H1 (cell line): ENCODE measurements around the gene MAGI2. TPM values are rescaled to one million over a fixed set of nuclear protein-coding genes. Genes with fewer than 3 reads are reported as not detected.

Experiments
- CTCF ChIA-PET: fragments of 300-600 bp; sonication (Branson Sonifier 250); formaldehyde crosslinking; loops from one replicate; lab custom pipeline; 2021; ENCODE audit not compliant: partially characterized antibody; lab: Charles Lee
- POLR2A ChIA-PET: fragments of 300-600 bp; sonication (Branson Sonifier 250); formaldehyde crosslinking; loops from one replicate; lab custom pipeline; 2021; ENCODE audit warnings: inconsistent platforms; ENCODE audit not compliant: partially characterized antibody; lab: Charles Lee
- DNase-seq, 2 experiments: peaks; one replicate each; pipeline versions ENCODE4 v3.0.0 to v3.0.0-alpha.2; 2010 to 2022; ENCODE audit warnings: low spot score in 2 of 2, low read depth in 1 of 2, mixed read lengths in 1 of 2
- FAIRE-seq: peaks from 2 replicates; lab custom pipeline; 2011; peaks lifted over from hg19 to GRCh38; lab: Jason Lieb, UNC
- H2AFZ ChIP-seq: 2 replicates; pipeline ENCODE4 v1.8.1; 2012; ENCODE audit warnings: low read length, inconsistent platforms
- H2AK5ac ChIP-seq: 2 replicates; pipeline ENCODE4 v1.6.1; 2013; ENCODE audit warnings: low read depth, low read length
- H2BK120ac ChIP-seq: replicated peaks from 2 replicates; pipeline ENCODE3; 2013; ENCODE audit warnings: low read depth, low read length, inconsistent platforms
- H2BK12ac ChIP-seq: 2 replicates; pipeline ENCODE4 v1.6.1; 2013; ENCODE audit warnings: low read depth, low read length
- H2BK15ac ChIP-seq: 2 replicates; pipeline ENCODE4 v1.6.1; 2013; ENCODE audit warnings: low read length
- H2BK20ac ChIP-seq: 2 replicates; pipeline ENCODE4 v1.6.1; 2013; ENCODE audit warnings: low read length
- H2BK5ac ChIP-seq: 2 replicates; pipeline ENCODE4 v1.6.1; 2013; ENCODE audit warnings: low read depth, low read length
- H3K14ac ChIP-seq: 2 replicates; pipeline ENCODE4 v1.6.1; 2013; ENCODE audit warnings: inconsistent platforms; ENCODE audit not compliant: insufficient read length
- H3K18ac ChIP-seq: 2 replicates; pipeline ENCODE4 v1.6.1; 2013; ENCODE audit warnings: low read length; ENCODE audit errors: extremely low read depth
- H3K23ac ChIP-seq: 2 replicates; pipeline ENCODE4 v1.6.1; 2013; ENCODE audit warnings: inconsistent platforms; ENCODE audit not compliant: insufficient read length
- H3K23me2 ChIP-seq: 2 replicates; pipeline ENCODE4 v1.6.1; 2013; ENCODE audit warnings: low read depth, low read length
- H3K27ac ChIP-seq: 2 replicates; pipeline ENCODE4 v1.6.1; 2011; ENCODE audit warnings: low read depth, low read length, inconsistent platforms
- H3K27me3 ChIP-seq, 4 experiments: replicated peaks in 1 of 4; 1 replicate in 1 of 4; 2 replicates in 3 of 4; pipeline versions ENCODE4 v1.6.1 to v1.8.1; 2011 to 2013; ENCODE audit warnings: low read length in 3 of 4, mild to moderate bottlenecking in 3 of 4, inconsistent platforms in 2 of 4, mixed read lengths in 2 of 4, moderate library complexity in 1 of 4; ENCODE audit not compliant: control insufficient read depth in 3 of 4, insufficient read depth in 3 of 4; ENCODE audit errors: extremely low read depth in 1 of 4
- H3K36me3 ChIP-seq, 4 experiments: 2 replicates each; pipeline versions ENCODE4 v1.6.1 to v1.8.1; 2011 to 2013; ENCODE audit warnings: mild to moderate bottlenecking in 4 of 4, low read length in 3 of 4, moderate library complexity in 2 of 4, control low read depth in 1 of 4, inconsistent platforms in 1 of 4; ENCODE audit not compliant: insufficient read depth in 4 of 4, control insufficient read depth in 2 of 4
- H3K4ac ChIP-seq: replicated peaks from 2 replicates; pipeline ENCODE3; 2013; ENCODE audit warnings: low read length, low read depth, mixed read lengths, inconsistent platforms; ENCODE audit not compliant: insufficient read length
- H3K4me1 ChIP-seq, 4 experiments: replicated peaks in 1 of 4; 1 replicate in 1 of 4; 2 replicates in 3 of 4; pipeline versions ENCODE4 v1.6.1 to v1.8.1; 2011 to 2013; ENCODE audit warnings: low read length in 3 of 4, inconsistent platforms in 2 of 4, mixed read lengths in 1 of 4; ENCODE audit not compliant: insufficient read depth in 4 of 4, control insufficient read depth in 3 of 4
- H3K4me2 ChIP-seq, 2 experiments: 2 replicates each; pipeline versions ENCODE4 v1.6.1 to v1.8.1; 2011 to 2013; ENCODE audit warnings: low read depth in 2 of 2, low read length in 2 of 2, control low read depth in 1 of 2, inconsistent platforms in 1 of 2, mild to moderate bottlenecking in 1 of 2; ENCODE audit not compliant: insufficient read depth in 1 of 2
- H3K4me3 ChIP-seq, 4 experiments: fragments of 200-600, 300-600 bp in 1 of 4; sonication (generic), shearing (Covaris generic), sonication (Bioruptor Twin) in 1 of 4; 2 replicates each; pipeline versions ENCODE4 v1.5.1 to v1.8.1; 2011 to 2016; ENCODE audit warnings: low read length in 4 of 4, low read depth in 3 of 4, control low read depth in 2 of 4, inconsistent platforms in 2 of 4, mild to moderate bottlenecking in 2 of 4, mixed read lengths in 1 of 4, moderate library complexity in 1 of 4; ENCODE audit not compliant: insufficient read depth in 2 of 4; ENCODE audit errors: extremely low read depth in 1 of 4
- H3K56ac ChIP-seq: replicated peaks from 2 replicates; pipeline ENCODE3; 2013; ENCODE audit warnings: low read depth, mild to moderate bottlenecking, mixed read lengths, low read length, inconsistent platforms; ENCODE audit not compliant: insufficient read length
- H3K79me1 ChIP-seq: 2 replicates; pipeline ENCODE4 v1.6.1; 2013; ENCODE audit warnings: low read depth, low read length, control low read depth
- H3K79me2 ChIP-seq, 2 experiments: 2 replicates each; pipeline versions ENCODE4 v1.6.1 to v1.8.1; 2012 to 2013; ENCODE audit warnings: low read length in 2 of 2, mild to moderate bottlenecking in 2 of 2, inconsistent platforms in 1 of 2; ENCODE audit not compliant: insufficient read depth in 2 of 2, control insufficient read depth in 1 of 2
- H3K9ac ChIP-seq, 4 experiments: replicated peaks in 1 of 4; 1 replicate in 1 of 4; 2 replicates in 3 of 4; pipeline versions ENCODE4 v1.6.1 to v1.8.1; 2011 to 2013; ENCODE audit warnings: low read depth in 3 of 4, low read length in 3 of 4, control low read depth in 2 of 4, mild to moderate bottlenecking in 2 of 4, moderate library complexity in 2 of 4, inconsistent platforms in 1 of 4; ENCODE audit errors: extremely low read depth in 1 of 4
- H3K9me3 ChIP-seq, 2 experiments: 2 replicates each; pipeline versions ENCODE4 v1.6.1 to v1.8.1; 2012 to 2013; ENCODE audit warnings: mild to moderate bottlenecking in 2 of 2, moderate library complexity in 2 of 2, control low read depth in 1 of 2, inconsistent platforms in 1 of 2, low read depth in 1 of 2, low read length in 1 of 2, mixed read lengths in 1 of 2; ENCODE audit not compliant: insufficient read depth in 2 of 2
- H4K20me1 ChIP-seq, 2 experiments: replicated peaks in 1 of 2; 2 replicates each; pipeline versions ENCODE3 to v1.8.1; 2011 to 2013; ENCODE audit warnings: inconsistent platforms in 2 of 2, low read length in 2 of 2, mild to moderate bottlenecking in 1 of 2; ENCODE audit not compliant: insufficient read depth in 2 of 2, control insufficient read depth in 1 of 2
- H4K5ac ChIP-seq: 2 replicates; pipeline ENCODE4 v1.6.1; 2013; ENCODE audit warnings: low read length, low read depth, mixed read lengths, inconsistent platforms; ENCODE audit not compliant: insufficient read length
- H4K8ac ChIP-seq: 2 replicates; pipeline ENCODE4 v1.8.0; 2013; ENCODE audit warnings: mild to moderate bottlenecking, moderate library complexity, low read length, inconsistent platforms; ENCODE audit not compliant: insufficient read depth; ENCODE audit errors: extremely low read depth
- H4K91ac ChIP-seq: replicated peaks from 2 replicates; pipeline ENCODE3; 2013; ENCODE audit warnings: low read length, mixed read lengths, inconsistent platforms; ENCODE audit not compliant: insufficient read length
- BCL11A ChIP-seq, 2 experiments: IDR thresholded peaks; one replicate each; pipeline ENCODE4 v1.6.1; 2011; ENCODE audit warnings: low read depth in 2 of 2, low read length in 2 of 2, mild to moderate bottlenecking in 2 of 2
- CHD1 ChIP-seq: IDR thresholded peaks from 2 replicates; pipeline ENCODE4 v1.6.1; 2012; ENCODE audit warnings: low read depth, low read length, improper control_type of control experiment
- HDAC2 ChIP-seq, 2 experiments: fragments of 300-600 bp in 1 of 2; sonication (generic) in 1 of 2; IDR thresholded peaks; 2 replicates each; pipeline ENCODE4 v1.6.1; 2011 to 2012; ENCODE audit warnings: low read depth in 2 of 2, low read length in 2 of 2, mild to moderate bottlenecking in 2 of 2, moderate library complexity in 2 of 2, borderline replicate concordance in 1 of 2, inconsistent platforms in 1 of 2
- WGBS, 2 experiments: shearing (Covaris generic) in 1 of 2; methylation state at CpG; one replicate each; pipeline versions ENCODE4 v1.1.6 to v1.1.7; 2013 to 2015; ENCODE audit warnings: low lambda C conversion rate in 2 of 2, mixed read lengths in 2 of 2, inconsistent platforms in 1 of 2, low coverage in 1 of 2, missing lambda C conversion rate in 1 of 2; ENCODE audit not compliant: insufficient replicate concordance in 2 of 2, insufficient coverage in 1 of 2, insufficient read length in 1 of 2; ENCODE audit errors: extremely low coverage in 1 of 2, missing lambda C conversion rate in 1 of 2; 5-methylcytosine and 5-hydroxymethylcytosine counted together
- polyA plus RNA-seq, 7 experiments: library from polyadenylated mRNA; depleted of rRNA in 3 of 7; stranded (reverse) in 5 of 7; unstranded in 2 of 7; fragments of >200 nt in 5 of 7; fragments of 200-250 nt in 2 of 7; gene quantifications; 1 replicate in 5 of 7; 2 replicates in 1 of 7; 4 replicates in 1 of 7; pipeline versions ENCODE4 v1.2.1 to v1.2.3, GENCODE V29; 2011 to 2013; ENCODE audit warnings: missing spikeins in 2 of 7, mixed read lengths in 2 of 7
- total RNA-seq: library from RNA; stranded (reverse); fragmentation: NEBNext Ultra II Directional; extraction: Animal tissue kit (Norgen Biotek cat#: 25700); gene quantifications from 2 replicates; pipeline ENCODE4 v1.2.1, GENCODE V29; 2021

MAGI2 gene
- total and polyA plus RNA-seq, 2 of the 8 experiments (the other 6 are each of a cell fraction or from before 2014, with no cell fraction given) = 6.0 to 27.3 TPM

DNA sequence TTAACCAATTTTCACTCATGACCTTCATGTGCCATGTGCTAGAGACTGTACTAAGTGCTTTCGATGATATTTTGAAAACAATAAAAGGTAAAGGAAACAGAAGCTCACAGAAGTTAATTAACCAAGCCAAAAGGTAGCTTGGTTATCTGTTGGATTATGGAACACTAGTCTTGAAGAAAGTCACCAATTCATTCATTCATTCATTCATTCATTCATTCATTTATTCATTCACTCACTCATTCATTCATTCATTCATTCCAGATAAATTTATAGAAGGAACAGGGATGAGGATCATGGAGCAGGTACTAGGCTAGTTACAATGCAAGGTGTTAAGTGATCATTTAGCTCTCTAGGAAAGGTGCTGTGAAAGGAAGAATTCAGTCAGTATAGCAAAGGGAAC lies 322.8 kb downstream of the MAGI2 start:
- Histone ChIP-seq H2BK12ac (no peak overlapping the region), H2BK15ac (no peak overlapping the region), H2AK5ac (no peak overlapping the region), H4K8ac (no peak overlapping the region), H3K56ac (no peak overlapping the region), H3K23me2 (no peaks in the 10 kb centered on the region), H3K36me3 (no peaks in the 10 kb centered on the region), H2BK20ac (no peak overlapping the region), H3K79me1 (no peaks in the 10 kb centered on the region), H4K91ac (no peak overlapping the region), H3K4me1 (no peaks in the 10 kb centered on the region), H3K14ac (no peak overlapping the region), H2BK5ac (no peak overlapping the region), H4K5ac (no peak overlapping the region), H4K20me1 (no peaks in the 10 kb centered on the region), H2BK120ac (no peak overlapping the region), H3K23ac (no peak overlapping the region), H3K27ac (no peak overlapping the region), H3K9ac (no peak overlapping the region), H3K4me2 (no peak overlapping the region), H2AFZ (no peak overlapping the region), H3K9me3 (no peaks in the 10 kb centered on the region), H3K27me3 (peaks cover 0 to 1% (median 0%) of the 10 kb centered on the region in 4 experiments; a peak in 2 of 7 replicates), H3K18ac (no peak overlapping the region), H3K4ac (no peak overlapping the region), H3K79me2 (no peaks in the 10 kb centered on the region), H3K4me3 (no peak overlapping the region)
- ChIA-PET POLR2A (no interaction called here), CTCF (interaction anchor here (0.6 to 0.8 kb wide), 2 partner anchors 67 to 331 kb away, joined by 3 read pairs; no protein-coding TSS in a partner anchor)
- DNase-seq (no peak), FAIRE-seq (no peak)
- 89% methylated on average over 1 of the region's 1 CpG; no CpG with 5 or more reads in 1 of the 2 experiments for WGBS, 2 experiments
- no peak for TF ChIP-seq HDAC2 (IDR thresholded peaks at IDR 0.05; ENCODE audit: borderline replicate concordance in 1 of 2, low read depth in 2 of 2, low read length in 2 of 2)
- TF ChIP-seq BCL11A (IDR thresholded peaks at IDR 0.05; ENCODE audit: low read depth in 2 of 2, low read length in 2 of 2) = no peak
- no peak for TF ChIP-seq CHD1
